Stimulated activated CD4-positive, alpha-beta T cell treated with anti-CD3 and anti-CD28 coated beads, Interleukin-2, amount 100 ng/mL, for 48 hours (primary cell): Measurements from ENCODE around the gene FRYL.
"Not testable (repeated sequence)": the region's sequence is repeated elsewhere in the genome, so short reads cannot be mapped to it uniquely, and the experiment has no call there.

Experiments used
- DNase-seq, 2 donors: peaks; one replicate each; pipeline ENCODE4 v3.0.0-alpha.2; 2020

Gene FRYL

DNA sequence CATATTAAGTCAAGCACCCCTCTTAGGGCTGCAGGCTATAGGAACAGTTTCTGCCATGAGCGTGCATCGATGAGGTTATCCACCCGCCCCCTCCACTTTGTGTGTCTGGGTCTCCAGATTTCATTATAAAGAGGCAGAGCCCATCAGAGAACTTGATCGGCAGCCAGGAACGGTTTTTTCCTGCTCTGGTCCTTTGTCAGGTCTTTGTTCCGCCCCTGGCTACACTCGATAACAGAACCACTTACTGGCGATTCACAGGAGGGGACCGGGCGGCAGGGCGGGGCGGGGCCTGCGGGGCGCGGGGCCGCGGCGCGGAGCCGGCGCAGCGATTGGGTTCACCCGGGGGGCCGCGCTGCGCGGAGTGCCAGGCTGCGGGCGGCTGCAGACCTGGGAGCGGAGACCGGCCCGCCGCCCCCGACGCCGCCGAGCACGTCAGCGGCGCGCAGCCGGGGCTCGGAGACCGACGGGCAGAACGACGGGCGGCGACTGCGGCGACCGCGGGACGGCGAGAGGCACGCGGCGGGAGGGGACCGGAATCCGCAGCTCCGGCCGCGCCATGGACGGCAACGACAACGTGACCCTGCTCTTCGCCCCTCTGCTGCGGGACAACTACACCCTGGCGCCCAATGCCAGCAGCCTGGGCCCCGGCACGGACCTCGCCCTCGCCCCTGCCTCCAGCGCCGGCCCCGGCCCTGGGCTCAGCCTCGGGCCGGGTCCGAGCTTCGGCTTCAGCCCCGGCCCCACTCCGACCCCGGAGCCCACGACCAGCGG lies 296.9 kb downstream of the FRYL start, which contains the start of gene SLC10A4:
Gene SLC10A4, plus strand, starts transcription at position 338 of the 771 bp plus-strand sequence. Its CDS starts 219 bp downstream, at position 557.
- DNase-seq, result no peak

DNA sequence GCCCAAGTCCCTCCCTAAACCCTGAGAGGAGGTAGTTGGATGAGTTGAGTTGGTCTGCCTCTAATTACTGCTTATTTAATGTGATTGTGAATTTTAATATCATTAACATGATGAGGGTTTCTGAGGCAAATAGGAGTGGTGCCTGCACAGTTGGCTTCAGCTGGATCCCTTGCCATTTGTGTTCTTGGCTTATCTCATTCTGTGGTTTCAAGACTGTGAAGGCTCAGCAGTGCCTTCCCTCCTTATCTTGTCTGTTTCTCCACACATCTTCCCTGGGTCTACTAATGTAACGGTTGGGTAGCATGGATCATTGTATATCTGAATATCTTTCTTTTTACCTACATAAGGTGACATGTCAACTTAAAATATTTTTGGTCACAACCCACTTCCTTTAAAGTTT lies 298.5 kb downstream of the FRYL start:
- DNase-seq, result no peak

DNA sequence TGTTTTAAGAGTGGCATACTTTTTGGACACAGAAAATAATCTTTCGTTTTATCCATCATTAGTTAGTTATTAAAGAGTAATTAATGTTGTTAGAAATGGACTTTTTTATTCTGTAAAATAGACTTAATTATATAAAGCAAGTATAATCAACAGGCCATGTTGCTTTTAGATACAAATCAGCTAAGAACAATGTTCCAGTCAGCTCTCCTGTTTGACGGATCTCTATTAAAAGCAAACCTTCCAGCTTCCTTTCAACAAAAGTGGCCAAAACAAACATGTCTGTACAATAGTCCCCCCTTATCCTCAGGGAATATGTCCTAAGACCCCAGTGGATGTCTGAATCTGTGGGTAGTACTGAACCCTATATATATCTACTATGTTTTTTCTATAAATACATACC lies 301.8 kb downstream of the FRYL start:
- no peak for DNase-seq

DNA sequence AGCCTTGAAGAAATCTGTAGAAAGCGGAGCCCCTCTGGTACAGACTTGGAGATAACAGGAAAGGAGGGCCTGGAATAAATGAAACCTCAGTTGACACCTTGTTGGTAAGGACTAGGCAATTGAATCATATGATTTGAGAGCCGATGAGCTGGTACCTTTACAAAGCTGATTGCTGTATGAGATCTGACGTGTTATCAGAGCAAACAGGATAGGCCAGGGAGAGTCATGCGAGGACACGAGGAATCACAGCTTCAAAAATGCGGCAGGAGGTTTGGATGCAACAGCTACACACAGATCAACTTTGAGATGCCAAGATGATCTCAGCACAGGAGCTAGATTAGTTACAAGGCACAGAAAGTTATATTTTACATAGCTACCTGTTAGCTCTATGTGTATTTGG lies 304.3 kb downstream of the FRYL start:
- DNase-seq, result no peak

DNA sequence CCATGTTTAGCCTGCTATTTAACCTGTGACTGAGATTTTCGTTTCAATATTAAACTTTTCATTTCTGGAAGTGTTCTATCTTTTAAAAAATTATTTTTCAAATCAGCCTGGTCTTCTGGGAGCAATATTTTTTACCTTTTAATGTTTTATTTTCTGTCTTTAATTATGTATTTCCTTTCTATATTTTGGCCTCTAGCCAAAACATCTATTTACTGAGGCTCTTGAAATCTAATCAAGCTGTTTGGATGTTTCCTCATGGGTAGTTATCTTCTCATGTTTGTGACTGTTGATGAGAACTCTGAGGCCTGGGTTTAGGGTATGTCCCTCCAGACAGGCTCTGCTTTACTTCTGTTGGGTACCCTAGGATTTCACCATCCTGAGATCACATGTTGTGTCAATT lies 307.3 kb downstream of the FRYL start:
- DNase-seq, result no peak

DNA sequence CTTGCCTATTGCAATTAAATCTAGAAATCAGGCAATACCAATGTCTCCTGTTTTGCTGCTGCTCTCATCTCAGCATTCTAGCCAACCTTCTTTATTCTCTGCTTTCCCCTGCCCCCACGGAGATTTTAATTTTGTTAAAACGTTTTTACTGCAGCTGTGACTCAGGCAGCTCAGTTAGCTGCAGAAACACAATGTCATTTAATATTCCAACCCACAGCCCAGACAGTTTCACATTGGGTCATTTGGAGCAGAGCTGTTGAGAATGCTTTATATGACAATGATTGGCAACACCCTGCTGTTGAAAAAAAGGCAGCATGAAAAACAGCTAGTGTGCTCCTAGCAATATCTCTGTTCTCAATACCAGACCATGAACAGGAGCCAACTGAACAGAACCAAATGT lies 309.5 kb downstream of the FRYL start:
- DNase-seq, result no peak

DNA sequence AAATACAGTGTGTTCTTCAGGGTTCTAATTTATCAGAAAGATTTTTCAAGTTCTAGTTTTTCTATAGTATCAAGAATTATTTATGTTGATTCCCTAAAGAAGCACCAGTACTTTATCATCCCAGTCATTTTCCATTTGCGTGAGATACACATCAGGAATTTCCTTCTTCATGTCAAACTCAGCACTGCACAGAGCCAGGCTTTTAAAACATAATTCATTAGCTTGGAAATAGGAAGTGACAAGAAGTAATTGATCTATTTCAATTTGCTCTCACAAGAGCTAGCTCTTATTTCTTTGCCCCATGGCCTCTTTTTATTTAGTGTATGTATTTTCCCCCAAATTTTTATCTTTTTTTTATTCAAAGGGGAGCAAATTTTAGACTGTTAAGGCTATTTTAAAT lies 309.9 kb downstream of the FRYL start:
- no peak for DNase-seq

DNA sequence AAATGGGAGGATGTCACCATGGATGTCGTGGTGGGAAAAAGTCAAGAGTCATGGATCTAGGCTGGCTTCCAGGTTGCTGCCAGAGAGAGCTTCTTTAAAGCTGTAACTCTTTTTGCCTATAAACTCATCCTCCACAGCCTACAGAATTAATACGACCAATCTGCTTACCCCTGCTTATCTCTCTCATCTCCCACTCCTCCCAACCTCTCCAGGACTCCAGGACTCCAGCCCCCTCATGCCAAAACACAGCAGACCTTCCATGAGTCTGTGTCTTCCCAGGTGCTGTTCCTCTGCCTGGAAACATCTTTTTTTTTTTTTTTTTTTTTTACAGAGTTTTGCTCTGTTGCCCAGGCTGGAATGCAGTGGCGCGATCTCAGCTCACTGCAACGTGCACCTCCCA lies 312.2 kb downstream of the FRYL start:
- DNase-seq, result no peak

DNA sequence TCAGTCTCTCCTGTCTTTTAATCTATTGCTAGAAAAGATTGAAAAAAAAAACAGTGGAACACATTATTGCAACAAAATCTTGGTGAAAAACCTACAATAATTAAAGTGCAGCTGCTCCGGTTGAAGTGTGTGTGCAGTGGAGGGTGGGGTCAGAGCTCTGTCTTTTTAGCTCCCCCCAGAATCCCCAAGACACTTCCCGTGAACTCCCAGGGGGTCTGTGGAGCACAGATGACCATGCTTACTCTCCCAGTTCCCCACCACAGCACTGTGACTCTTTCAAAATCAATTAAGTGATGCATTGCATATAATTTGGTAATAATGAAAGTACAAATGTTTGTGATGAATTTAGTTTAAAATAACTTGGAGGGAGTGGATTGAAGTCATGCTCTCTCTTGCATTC lies 312.6 kb downstream of the FRYL start:
- no peak for DNase-seq

DNA sequence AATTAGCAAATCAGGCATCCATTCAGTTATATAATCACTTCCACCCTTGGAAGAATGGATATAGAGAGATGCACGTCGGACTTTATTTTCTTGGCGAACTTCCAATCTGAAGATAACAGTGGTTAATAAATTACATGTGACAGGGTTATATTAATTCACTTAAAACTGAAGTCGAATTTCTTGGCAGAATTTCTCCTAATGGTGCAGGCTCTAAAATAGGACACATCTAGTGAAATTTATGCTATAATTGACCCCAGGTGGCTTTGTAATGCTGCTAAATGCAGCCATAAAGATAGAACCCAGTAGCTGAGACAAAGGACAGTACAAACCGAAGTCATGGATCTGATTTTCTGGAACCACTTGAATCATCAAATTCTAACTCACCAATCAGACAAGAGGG lies 317.7 kb downstream of the FRYL start:
- DNase-seq, result no peak

DNA sequence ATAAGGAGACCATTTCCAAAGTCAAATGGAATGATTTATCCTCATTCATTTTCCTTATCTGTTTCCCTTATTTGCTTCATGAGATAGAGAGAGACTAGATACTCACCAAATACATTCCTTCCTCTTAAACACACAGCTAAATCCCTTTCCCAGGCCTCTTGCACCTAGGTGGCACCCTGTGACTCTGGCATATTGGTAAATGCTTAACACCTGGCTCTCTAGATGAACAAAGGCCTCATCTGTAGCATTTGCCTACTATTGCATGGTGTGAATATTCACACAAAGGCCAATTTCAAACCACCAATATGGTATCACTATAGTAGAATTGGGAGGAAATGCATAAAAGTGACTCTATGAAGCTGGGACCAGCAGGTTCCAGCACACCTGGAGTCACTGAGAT lies 319.1 kb downstream of the FRYL start:
- DNase-seq, result no peak

DNA sequence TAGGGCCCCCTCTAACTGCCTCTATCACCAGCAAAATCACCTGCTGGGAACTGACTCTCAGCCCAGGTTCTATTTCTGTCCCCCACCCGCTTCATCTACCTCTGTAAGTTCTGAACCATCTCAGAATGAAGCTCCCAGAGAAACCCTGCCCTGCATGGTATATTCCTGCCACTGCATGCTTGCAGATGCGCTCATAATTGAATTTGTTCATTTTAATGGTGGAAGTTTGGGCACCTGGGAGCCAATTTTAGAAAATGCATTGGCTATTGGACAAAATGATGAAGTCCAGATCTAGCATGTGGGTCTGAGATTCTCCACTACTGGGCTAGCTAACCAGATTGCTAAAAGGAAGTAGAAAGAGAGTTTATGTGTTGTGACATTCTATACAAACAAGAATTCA lies 325.5 kb downstream of the FRYL start:
- no peak for DNase-seq

DNA sequence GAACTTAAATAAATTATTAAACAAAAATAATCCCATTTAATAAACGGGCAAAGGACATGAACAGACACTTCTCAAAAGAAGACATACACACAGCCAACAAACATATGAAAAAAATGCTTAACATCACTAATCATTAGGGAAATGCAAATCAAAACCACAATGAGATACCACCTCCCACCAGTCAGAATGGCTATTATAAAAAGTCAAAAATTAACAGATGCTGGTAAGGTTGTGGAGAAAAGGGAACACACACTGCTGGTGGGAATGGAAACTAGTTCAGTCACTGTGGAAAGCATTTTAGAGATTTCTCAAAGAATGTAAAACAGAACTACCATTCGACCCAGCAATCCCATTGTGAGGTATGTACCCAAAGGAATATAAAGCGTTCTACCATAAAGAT lies 328.4 kb downstream of the FRYL start:
- DNase-seq, result not testable (repeated sequence)

DNA sequence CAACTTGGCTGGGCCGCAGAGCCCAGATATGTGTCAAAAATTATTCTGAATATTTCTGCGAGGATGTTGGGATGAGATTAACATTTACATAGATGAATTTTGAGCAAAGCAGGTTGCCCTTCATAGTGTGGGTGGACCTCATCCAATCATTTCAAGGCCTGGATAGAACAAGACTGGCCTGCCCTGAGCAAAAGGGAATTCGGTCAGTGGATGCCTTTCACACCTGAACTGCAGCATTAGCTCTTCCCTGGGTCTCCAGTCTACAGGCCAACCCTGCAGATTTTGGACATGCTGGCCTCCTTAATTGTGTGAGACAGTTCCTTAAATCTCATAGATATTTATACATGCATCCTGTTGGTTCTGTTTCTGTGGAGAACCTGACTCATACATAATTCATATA lies 329.3 kb downstream of the FRYL start:
- DNase-seq, result no peak

DNA sequence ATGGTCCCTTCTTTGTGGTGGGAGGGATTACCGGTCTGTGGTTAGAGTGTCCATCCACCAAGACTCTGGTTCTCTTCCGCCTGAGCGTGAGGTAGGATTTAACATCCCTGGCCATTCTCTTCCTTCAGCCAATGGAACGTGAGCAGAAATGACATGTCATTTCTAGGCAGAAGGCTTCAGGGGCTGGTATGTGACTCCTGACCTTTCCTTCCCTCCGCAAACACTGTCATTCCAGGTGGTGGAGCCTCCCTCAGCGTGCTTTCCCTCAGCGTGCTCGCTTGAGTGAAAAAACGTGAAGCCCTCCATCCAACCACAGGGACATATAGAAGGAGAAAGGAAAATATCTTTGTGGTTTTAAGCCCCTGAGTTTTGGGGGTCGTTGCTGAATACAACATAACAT lies 330.9 kb downstream of the FRYL start:
- DNase-seq, result no peak
